Measurements from ENCODE around the gene GABBR2.

DNA sequence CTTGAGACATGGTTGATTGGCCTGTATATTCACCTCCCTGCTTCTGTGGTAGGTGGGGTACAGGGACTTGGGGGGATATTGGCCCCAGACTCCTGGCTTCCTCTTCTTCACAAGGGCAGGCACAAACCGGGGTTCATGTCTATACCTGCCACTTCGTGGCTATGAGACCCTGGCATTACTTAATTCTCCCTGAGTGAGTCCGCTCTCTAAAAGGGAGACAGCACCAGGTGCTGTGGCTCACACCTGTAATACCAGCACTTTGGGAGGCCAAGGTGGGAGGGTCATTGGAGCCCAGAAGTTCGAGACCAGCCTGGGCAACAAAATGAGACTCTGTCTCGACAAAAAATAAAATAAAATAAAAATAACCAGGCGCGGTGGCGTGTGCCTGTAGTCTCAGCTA lies 178.5 kb downstream of the GABBR2 start:
- TF ChIP-seq, protein P1, sequence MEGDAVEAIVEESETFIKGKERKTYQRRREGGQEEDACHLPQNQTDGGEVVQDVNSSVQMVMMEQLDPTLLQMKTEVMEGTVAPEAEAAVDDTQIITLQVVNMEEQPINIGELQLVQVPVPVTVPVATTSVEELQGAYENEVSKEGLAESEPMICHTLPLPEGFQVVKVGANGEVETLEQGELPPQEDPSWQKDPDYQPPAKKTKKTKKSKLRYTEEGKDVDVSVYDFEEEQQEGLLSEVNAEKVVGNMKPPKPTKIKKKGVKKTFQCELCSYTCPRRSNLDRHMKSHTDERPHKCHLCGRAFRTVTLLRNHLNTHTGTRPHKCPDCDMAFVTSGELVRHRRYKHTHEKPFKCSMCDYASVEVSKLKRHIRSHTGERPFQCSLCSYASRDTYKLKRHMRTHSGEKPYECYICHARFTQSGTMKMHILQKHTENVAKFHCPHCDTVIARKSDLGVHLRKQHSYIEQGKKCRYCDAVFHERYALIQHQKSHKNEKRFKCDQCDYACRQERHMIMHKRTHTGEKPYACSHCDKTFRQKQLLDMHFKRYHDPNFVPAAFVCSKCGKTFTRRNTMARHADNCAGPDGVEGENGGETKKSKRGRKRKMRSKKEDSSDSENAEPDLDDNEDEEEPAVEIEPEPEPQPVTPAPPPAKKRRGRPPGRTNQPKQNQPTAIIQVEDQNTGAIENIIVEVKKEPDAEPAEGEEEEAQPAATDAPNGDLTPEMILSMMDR (IDR thresholded peaks at IDR 0.05): no peak
- TF ChIP-seq POLR2A (IDR thresholded peaks at IDR 0.05): no peak
